HFFc6 (cell line): Measurements from ENCODE around the gene FAM200A. TPM values are rescaled to one million over a fixed set of nuclear protein-coding genes. Genes with fewer than 3 reads are reported as not detected.
A peak's percentile ranks its signal among the peaks of the same experiment; 100 is the strongest.

Experiments used
- DNase-seq: peaks from one replicate; pipeline ENCODE4 v3.0.0-alpha.2; 2018
- H3K27ac Mint-ChIP-seq: 2 replicates; pipeline ENCODE4 v1.8.0; 2020; ENCODE audit warnings: mild to moderate bottlenecking, mixed read lengths
- H3K27me3 Mint-ChIP-seq: 2 replicates; pipeline ENCODE4 v1.8.0; 2021; ENCODE audit warnings: mild to moderate bottlenecking, moderate library complexity, mixed read lengths; ENCODE audit not compliant: insufficient read depth
- H3K36me3 Mint-ChIP-seq: 2 replicates; pipeline ENCODE4 v1.8.0; 2021; ENCODE audit warnings: low read depth, mixed read lengths
- H3K4me1 Mint-ChIP-seq: 2 replicates; pipeline ENCODE4 v1.8.0; 2020; ENCODE audit warnings: low read depth, mixed read lengths
- H3K4me3 Mint-ChIP-seq: 2 replicates; pipeline ENCODE4 v1.8.0; 2020; ENCODE audit warnings: mild to moderate bottlenecking, moderate library complexity, mixed read lengths
- H3K9me3 Mint-ChIP-seq: 2 replicates; pipeline ENCODE4 v1.8.0; 2020; ENCODE audit warnings: mild to moderate bottlenecking, mixed read lengths
- long read RNA-seq: library from polyadenylated mRNA; unstranded; transcript quantifications from one replicate; pipeline ENCODE4 v2.0.0, GENCODE V29; 2019
- total RNA-seq, 6 experiments: library from RNA; stranded (reverse); fragmentation: NEBNext Ultra II Directional; extraction: Animal tissue kit (Norgen Biotek cat#: 25700); gene quantifications; 2 replicates in 1 of 6; 3 replicates in 5 of 6; pipeline ENCODE4 v1.2.3, GENCODE V29; 2021
- TF ChIP-seq, protein P1 (sequence below): fragments of 200-600 bp; sonication (generic); IDR thresholded peaks from 2 replicates; pipeline ENCODE4 v1.5.0; 2021; ENCODE audit warnings: antibody characterized with exemption, mild to moderate bottlenecking

The FAM200A gene
- total RNA-seq = 1 to 10 TPM; 3.6 to 5.5 (median 5.3) TPM
- long read RNA-seq, transcript FAM200A-202 (2 exons, 2,480 nt) = major isoform, 16 of 18 reads
- long read RNA-seq, partial matches to known transcripts = 1 of 18 reads
- long read RNA-seq, other reads (novel, unspliced or antisense) = 1 of 18 reads

DNA sequence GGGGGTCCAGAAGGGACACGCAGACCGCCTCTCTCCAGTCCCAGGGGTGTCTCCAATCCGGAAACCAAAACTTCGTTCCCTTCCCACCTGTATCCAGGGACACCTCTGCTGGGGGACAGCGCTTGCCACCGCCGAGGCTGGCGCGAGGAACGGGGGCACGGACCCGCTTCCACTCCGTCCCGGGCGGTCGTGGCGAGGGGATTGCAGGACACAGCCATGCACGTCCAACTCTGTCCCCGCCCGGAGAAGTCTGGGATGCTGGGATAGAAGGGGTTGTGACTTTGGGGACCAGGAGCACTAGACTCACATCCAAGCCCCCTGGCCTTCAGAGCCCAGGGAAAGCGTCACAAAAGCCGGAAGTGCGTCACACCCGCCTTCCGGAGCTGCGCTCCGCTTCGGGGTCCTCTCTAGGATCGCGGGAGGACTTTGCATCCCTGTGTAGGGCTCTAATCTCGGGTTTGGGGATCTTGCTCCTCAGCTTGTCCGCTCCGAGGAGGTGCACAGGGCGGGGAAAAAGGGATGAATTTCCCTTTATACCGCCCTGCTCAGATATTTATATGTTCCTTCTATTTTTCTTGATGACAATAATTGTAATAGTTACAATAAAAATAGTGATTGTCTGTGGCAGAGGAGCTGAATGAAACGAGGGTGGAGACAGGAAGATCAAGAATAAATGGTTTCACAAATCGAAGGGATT lies at the start of gene FAM200A:
Gene FAM200A, minus strand, starts transcription at position 348 of the 697 bp plus-strand sequence. CDS start 3,707 bp downstream, outside the sequence.
- H3K36me3 Mint-ChIP-seq = peaks cover 46% of the 10 kb centered on the region
- H3K9me3 Mint-ChIP-seq = no peaks in the 10 kb centered on the region
- H3K27me3 Mint-ChIP-seq = no peaks in the 10 kb centered on the region
- H3K4me1 Mint-ChIP-seq = peaks cover 15% of the 10 kb centered on the region
- TF ChIP-seq, protein P1, sequence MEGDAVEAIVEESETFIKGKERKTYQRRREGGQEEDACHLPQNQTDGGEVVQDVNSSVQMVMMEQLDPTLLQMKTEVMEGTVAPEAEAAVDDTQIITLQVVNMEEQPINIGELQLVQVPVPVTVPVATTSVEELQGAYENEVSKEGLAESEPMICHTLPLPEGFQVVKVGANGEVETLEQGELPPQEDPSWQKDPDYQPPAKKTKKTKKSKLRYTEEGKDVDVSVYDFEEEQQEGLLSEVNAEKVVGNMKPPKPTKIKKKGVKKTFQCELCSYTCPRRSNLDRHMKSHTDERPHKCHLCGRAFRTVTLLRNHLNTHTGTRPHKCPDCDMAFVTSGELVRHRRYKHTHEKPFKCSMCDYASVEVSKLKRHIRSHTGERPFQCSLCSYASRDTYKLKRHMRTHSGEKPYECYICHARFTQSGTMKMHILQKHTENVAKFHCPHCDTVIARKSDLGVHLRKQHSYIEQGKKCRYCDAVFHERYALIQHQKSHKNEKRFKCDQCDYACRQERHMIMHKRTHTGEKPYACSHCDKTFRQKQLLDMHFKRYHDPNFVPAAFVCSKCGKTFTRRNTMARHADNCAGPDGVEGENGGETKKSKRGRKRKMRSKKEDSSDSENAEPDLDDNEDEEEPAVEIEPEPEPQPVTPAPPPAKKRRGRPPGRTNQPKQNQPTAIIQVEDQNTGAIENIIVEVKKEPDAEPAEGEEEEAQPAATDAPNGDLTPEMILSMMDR = no peak
- peak; percentile 78 for DNase-seq
- H3K4me3 Mint-ChIP-seq = peak within 1 kb of the TSS; percentile 90
- peak within 1 kb of the TSS; percentile 67 for H3K27ac Mint-ChIP-seq

DNA sequence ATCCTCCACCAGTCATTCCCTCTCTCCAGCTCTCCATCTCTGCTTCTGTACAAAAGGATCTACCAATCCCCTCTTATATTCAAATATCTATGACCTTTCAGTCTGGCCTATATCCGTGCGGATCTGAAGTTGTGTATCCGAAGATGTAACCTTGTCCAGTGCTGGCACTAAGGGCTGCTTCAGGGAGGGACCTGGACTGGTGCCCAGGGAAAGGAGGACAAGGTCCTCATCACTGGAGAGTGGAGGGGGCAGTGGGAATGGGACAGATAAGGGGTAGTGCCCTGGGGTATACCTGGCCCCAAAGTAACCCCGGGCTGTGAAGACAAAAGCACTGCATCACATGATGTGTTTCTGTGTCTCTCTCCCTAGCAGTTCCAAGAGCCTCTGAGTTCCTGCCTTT lies 47.9 kb upstream of the FAM200A start:
- no peaks in the 10 kb centered on the region for H3K4me1 Mint-ChIP-seq
- H3K27ac Mint-ChIP-seq = no peak overlapping the region
- H3K4me3 Mint-ChIP-seq = no peak overlapping the region
- no peaks in the 10 kb centered on the region for H3K36me3 Mint-ChIP-seq
- no peak for DNase-seq
- H3K9me3 Mint-ChIP-seq = no peaks in the 10 kb centered on the region
- TF ChIP-seq, protein P1 = no peak
- H3K27me3 Mint-ChIP-seq = peaks cover 3% of the 10 kb centered on the region

DNA sequence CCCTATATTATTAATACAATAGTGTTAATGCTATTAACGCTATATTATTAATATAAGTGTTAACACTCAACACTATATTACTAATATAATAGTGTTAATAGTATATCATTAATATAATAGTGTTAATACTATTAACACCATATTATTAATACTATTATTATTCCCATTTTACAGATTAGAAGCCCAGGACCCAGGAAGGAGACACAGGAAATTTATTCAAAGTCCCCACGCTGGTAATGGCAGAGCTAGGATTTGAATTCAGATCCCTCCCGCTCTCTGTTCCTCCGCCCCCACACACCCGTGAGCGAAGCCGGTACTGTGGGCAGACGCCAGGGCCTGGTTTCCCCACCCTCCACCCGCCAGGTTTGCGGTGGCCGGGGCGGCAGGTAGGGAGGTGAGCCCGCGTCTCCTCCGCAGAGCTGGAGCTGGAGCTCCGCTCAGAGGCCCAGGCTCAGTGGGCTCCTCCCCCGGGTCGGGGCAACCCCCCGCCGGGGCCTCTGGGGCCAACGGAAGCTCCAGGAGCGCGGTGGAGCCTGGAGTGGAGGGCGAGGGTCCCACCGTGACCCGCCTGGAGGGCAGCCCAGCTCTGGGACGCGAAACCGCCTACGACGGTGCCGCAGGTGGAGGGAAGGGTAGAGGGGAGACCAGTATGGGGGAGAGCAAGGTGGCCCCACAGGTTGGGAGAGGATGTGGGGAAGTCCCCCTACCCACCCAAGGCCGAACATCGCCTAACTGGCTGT lies 46.0 kb upstream of the FAM200A start, which contains the start of gene TMEM225B:
Gene TMEM225B, plus strand, starts transcription at position 506 of the 740 bp plus-strand sequence. CDS start 6,122 bp downstream, outside the sequence.
- Mint-ChIP-seq H3K9me3 (no peaks in the 10 kb centered on the region), H3K27ac (no peak within 1 kb of the TSS), H3K4me1 (no peaks in the 10 kb centered on the region), H3K36me3 (no peaks in the 10 kb centered on the region), H3K4me3 (no peak within 1 kb of the TSS), H3K27me3 (peaks cover 1% of the 10 kb centered on the region; the same call in 1 of the 2 replicates)
- no peak for DNase-seq
- TF ChIP-seq, protein P1 = no peak

DNA sequence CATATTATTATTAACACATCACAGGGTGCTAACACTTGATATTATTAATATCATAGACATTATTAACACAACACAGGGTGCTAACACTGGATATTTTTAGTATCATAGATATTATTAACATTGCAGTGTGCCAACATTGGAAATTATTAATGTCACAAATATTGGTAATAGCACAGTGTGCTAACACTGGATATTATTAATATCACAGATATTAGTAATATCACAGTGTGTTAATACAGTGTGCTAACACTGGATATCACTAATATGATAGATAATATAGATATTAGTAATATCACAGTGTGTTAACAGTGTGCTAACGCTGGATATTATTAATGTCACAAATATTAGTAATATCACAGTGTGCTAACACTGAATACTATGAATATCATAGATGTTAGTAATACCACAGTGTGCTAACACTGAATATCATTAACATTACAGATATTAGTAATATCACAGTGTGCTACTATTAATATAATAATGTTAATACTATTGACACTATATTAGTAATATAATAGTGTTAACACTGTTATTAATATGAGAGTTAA lies 44.6 kb upstream of the FAM200A start:
- no peaks in the 10 kb centered on the region for H3K4me1 Mint-ChIP-seq
- H3K4me3 Mint-ChIP-seq = no peak overlapping the region
- DNase-seq = no peak
- peaks cover 1% of the 10 kb centered on the region; the same call in 1 of the 2 replicates for H3K27me3 Mint-ChIP-seq
- TF ChIP-seq, protein P1 = no peak
- H3K27ac Mint-ChIP-seq = no peak overlapping the region
- H3K36me3 Mint-ChIP-seq = no peaks in the 10 kb centered on the region
- no peaks in the 10 kb centered on the region for H3K9me3 Mint-ChIP-seq

DNA sequence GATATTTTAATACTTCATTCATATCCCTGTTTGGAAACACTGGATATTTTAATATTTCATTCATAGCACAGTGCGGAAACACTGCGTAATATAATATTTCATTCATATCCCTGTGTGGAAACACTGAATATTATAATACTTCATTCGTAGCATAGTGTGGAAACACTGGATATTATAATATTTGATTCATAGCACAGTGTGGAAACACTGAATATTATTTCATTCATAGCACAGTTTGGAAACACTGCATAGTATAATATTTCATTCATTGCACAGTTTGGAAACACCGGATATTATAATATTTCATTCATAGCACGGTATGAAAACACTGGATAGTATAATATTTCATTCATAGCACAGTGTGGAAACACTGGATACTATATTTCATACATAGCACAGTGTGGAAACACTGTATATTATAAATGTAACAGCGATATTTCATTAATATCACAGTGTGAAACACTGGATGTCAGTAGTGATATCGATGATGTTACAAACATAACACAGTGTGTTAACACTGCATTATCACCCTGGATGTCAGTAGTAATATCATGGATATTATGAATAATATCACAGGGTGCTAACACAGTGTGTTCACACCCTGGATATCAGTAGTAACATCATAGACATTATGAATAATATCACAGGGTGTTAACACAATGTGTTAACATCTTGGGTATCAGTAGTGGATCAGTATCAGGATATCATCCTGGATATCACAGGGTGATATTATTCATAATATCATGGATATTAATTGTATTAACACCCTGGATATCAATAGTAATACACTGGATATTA lies 43.2 kb upstream of the FAM200A start:
- no peaks in the 10 kb centered on the region for H3K9me3 Mint-ChIP-seq
- no peak overlapping the region for H3K27ac Mint-ChIP-seq
- TF ChIP-seq, protein P1 = no peak
- no peak for DNase-seq
- no peaks in the 10 kb centered on the region for H3K4me1 Mint-ChIP-seq
- no peaks in the 10 kb centered on the region; the same call in 1 of the 2 replicates for H3K27me3 Mint-ChIP-seq
- H3K36me3 Mint-ChIP-seq = no peaks in the 10 kb centered on the region
- no peak overlapping the region for H3K4me3 Mint-ChIP-seq
